H9 (cell line): ENCODE measurements around the gene C19orf85. TPM values are rescaled to one million over a fixed set of nuclear protein-coding genes. Genes with fewer than 3 reads are reported as not detected.

Source experiments
- DNase-seq: peaks from one replicate; pipeline ENCODE4 v3.0.0-alpha.2; 2017
- H2AFZ ChIP-seq: one replicate; pipeline ENCODE4 v1.6.1; 2013; ENCODE audit warnings: mild to moderate bottlenecking, low read length, control low read depth, moderate library complexity
- H2AK5ac ChIP-seq: 2 replicates; pipeline ENCODE4 v1.6.1; 2013; ENCODE audit warnings: low read length, control low read depth, mixed read lengths; ENCODE audit not compliant: insufficient read length
- H2BK120ac ChIP-seq: one replicate; pipeline ENCODE4 v1.6.1; 2013; ENCODE audit warnings: low read depth, mild to moderate bottlenecking, low read length, control low read depth, inconsistent platforms; ENCODE audit not compliant: poor library complexity, severe bottlenecking
- H2BK12ac ChIP-seq: 2 replicates; pipeline ENCODE4 v1.6.1; 2013; ENCODE audit warnings: low read length, control low read depth, mixed read lengths, low read depth; ENCODE audit not compliant: insufficient read length
- H2BK15ac ChIP-seq: 2 replicates; pipeline ENCODE4 v1.6.1; 2013; ENCODE audit warnings: low read depth, low read length, control low read depth
- H2BK20ac ChIP-seq: one replicate; pipeline ENCODE4 v1.6.1; 2013; ENCODE audit warnings: low read depth, mild to moderate bottlenecking, low read length, control low read depth, inconsistent platforms; ENCODE audit not compliant: poor library complexity, severe bottlenecking
- H2BK5ac ChIP-seq: 2 replicates; pipeline ENCODE4 v1.6.1; 2013; ENCODE audit warnings: low read length, control low read depth, mixed read lengths; ENCODE audit not compliant: insufficient read length
- H3K14ac ChIP-seq: 2 replicates; pipeline ENCODE4 v1.6.1; 2013; ENCODE audit warnings: low read length, control low read depth; ENCODE audit not compliant: insufficient read depth
- H3K18ac ChIP-seq: 2 replicates; pipeline ENCODE4 v1.6.1; 2013; ENCODE audit warnings: low read depth, mild to moderate bottlenecking, mixed read lengths, low read length, control low read depth; ENCODE audit not compliant: insufficient read length
- H3K23ac ChIP-seq: 2 replicates; pipeline ENCODE4 v1.6.1; 2013; ENCODE audit warnings: low read length, control low read depth, mixed read lengths, low read depth; ENCODE audit not compliant: insufficient read length
- H3K23me2 ChIP-seq: 2 replicates; pipeline ENCODE4 v1.6.1; 2013; ENCODE audit warnings: low read depth, mild to moderate bottlenecking, mixed read lengths, low read length, control low read depth; ENCODE audit not compliant: insufficient read length, poor library complexity, severe bottlenecking
- H3K27ac ChIP-seq: 2 replicates; pipeline ENCODE4 v1.5.1; 2013; ENCODE audit warnings: low read length, control low read depth, mixed read lengths, low read depth; ENCODE audit not compliant: insufficient read length
- H3K27me3 ChIP-seq: 2 replicates; pipeline ENCODE4 v1.6.1; 2013; ENCODE audit warnings: low read length, control low read depth, inconsistent platforms; ENCODE audit not compliant: insufficient read depth
- H3K4ac ChIP-seq: 2 replicates; pipeline ENCODE4 v1.6.1; 2013; ENCODE audit warnings: low read depth, mild to moderate bottlenecking, control low read depth, inconsistent platforms, low read length, moderate library complexity
- H3K4me1 ChIP-seq: 2 replicates; pipeline ENCODE4 v1.6.1; 2013; ENCODE audit warnings: low read length, control low read depth, inconsistent platforms; ENCODE audit not compliant: insufficient read depth
- H3K4me2 ChIP-seq: 2 replicates; pipeline ENCODE4 v1.6.1; 2013; ENCODE audit warnings: low read length, control low read depth, mixed read lengths; ENCODE audit not compliant: insufficient read length, insufficient read depth
- H3K56ac ChIP-seq: 2 replicates; pipeline ENCODE4 v1.6.1; 2013; ENCODE audit warnings: low read depth, mild to moderate bottlenecking, mixed read lengths, low read length, control low read depth; ENCODE audit not compliant: insufficient read length
- H3K79me1 ChIP-seq: 2 replicates; pipeline ENCODE4 v1.6.1; 2013; ENCODE audit warnings: low read depth, mild to moderate bottlenecking, moderate library complexity, low read length, control low read depth, inconsistent platforms; ENCODE audit not compliant: insufficient read depth, poor library complexity, severe bottlenecking
- H3K79me2 ChIP-seq: 2 replicates; pipeline ENCODE4 v1.6.1; 2013; ENCODE audit warnings: low read length, control low read depth, inconsistent platforms; ENCODE audit not compliant: insufficient read depth
- H3K9ac ChIP-seq: 2 replicates; pipeline ENCODE4 v1.6.1; 2013; ENCODE audit warnings: low read length, control low read depth, mixed read lengths; ENCODE audit not compliant: insufficient read length; ENCODE audit errors: extremely low read depth
- H3K9me3 ChIP-seq: one replicate; pipeline ENCODE4 v1.6.1; 2013; ENCODE audit warnings: low read depth, low read length, inconsistent platforms; ENCODE audit not compliant: control insufficient read depth
- H3T11ph ChIP-seq: one replicate; pipeline ENCODE4 v1.6.1; 2013; ENCODE audit warnings: mild to moderate bottlenecking, low read length, control low read depth, inconsistent platforms
- H4K20me1 ChIP-seq: one replicate; pipeline ENCODE4 v1.6.1; 2013; ENCODE audit not compliant: control insufficient read depth, insufficient read length, insufficient read depth
- H4K5ac ChIP-seq: 2 replicates; pipeline ENCODE4 v1.6.1; 2013; ENCODE audit warnings: low read depth, mild to moderate bottlenecking, mixed read lengths, low read length, control low read depth; ENCODE audit not compliant: insufficient read length
- H4K8ac ChIP-seq: replicated peaks from 2 replicates; pipeline ENCODE4 v1.6.1; 2013; ENCODE audit warnings: low read length, control low read depth, mixed read lengths, low read depth; ENCODE audit not compliant: insufficient read length
- H4K91ac ChIP-seq: 2 replicates; pipeline ENCODE4 v1.6.1; 2013; ENCODE audit warnings: low read depth, mild to moderate bottlenecking, moderate library complexity, mixed read lengths, low read length, control low read depth; ENCODE audit not compliant: insufficient read length
- H3K27ac Mint-ChIP-seq, 3 experiments: 2 replicates in 2 of 3; 3 replicates in 1 of 3; pipeline ENCODE4 v1.8.0; 2020 to 2021; ENCODE audit warnings: mixed read lengths in 3 of 3, mild to moderate bottlenecking in 1 of 3, moderate library complexity in 1 of 3
- H3K27me3 Mint-ChIP-seq: 2 replicates; pipeline ENCODE4 v1.8.0; 2021; ENCODE audit warnings: low read depth, mild to moderate bottlenecking, moderate library complexity, mixed read lengths
- H3K36me3 Mint-ChIP-seq, 3 experiments: 2 replicates in 2 of 3; 3 replicates in 1 of 3; pipeline ENCODE4 v1.8.0; 2020 to 2021; ENCODE audit warnings: low read depth in 3 of 3, mixed read lengths in 3 of 3; ENCODE audit not compliant: insufficient read depth in 1 of 3
- H3K4me1 Mint-ChIP-seq, 2 experiments: 2 replicates each; pipeline ENCODE4 v1.8.0; 2020; ENCODE audit warnings: mixed read lengths in 2 of 2
- H3K4me3 Mint-ChIP-seq, 2 experiments: 2 replicates in 1 of 2; 3 replicates in 1 of 2; pipeline ENCODE4 v1.8.0; 2020 to 2021; ENCODE audit warnings: mild to moderate bottlenecking in 2 of 2, mixed read lengths in 2 of 2, moderate library complexity in 1 of 2
- H3K9me3 Mint-ChIP-seq, 2 experiments: 2 replicates in 1 of 2; 3 replicates in 1 of 2; pipeline ENCODE4 v1.8.0; 2020; ENCODE audit warnings: mild to moderate bottlenecking in 2 of 2, mixed read lengths in 2 of 2, moderate library complexity in 1 of 2
- WGBS: extraction: QIAGEN DNeasy Blood & Tissue Kit; methylation state at CpG from one replicate; pipeline ENCODE4 v1.1.7; 2013; ENCODE audit warnings: missing lambda C conversion rate, low lambda C conversion rate, mixed read lengths; ENCODE audit not compliant: insufficient read length; ENCODE audit errors: extremely low coverage; 5-methylcytosine and 5-hydroxymethylcytosine counted together
- total RNA-seq: library from RNA; stranded (reverse); gene quantifications from 2 replicates; pipeline ENCODE4 v1.2.1, GENCODE V29; 2021
- TF ChIP-seq, protein P1 (sequence below): fragments of 200-600 bp; sonication (generic); conservative IDR thresholded peaks from 3 replicates; pipeline ENCODE4 v1.8.0; 2021; ENCODE audit warnings: antibody characterized with exemption, mild to moderate bottlenecking

The C19orf85 gene
- total RNA-seq, 1 experiment from 2014 or later: 1.2 TPM

DNA sequence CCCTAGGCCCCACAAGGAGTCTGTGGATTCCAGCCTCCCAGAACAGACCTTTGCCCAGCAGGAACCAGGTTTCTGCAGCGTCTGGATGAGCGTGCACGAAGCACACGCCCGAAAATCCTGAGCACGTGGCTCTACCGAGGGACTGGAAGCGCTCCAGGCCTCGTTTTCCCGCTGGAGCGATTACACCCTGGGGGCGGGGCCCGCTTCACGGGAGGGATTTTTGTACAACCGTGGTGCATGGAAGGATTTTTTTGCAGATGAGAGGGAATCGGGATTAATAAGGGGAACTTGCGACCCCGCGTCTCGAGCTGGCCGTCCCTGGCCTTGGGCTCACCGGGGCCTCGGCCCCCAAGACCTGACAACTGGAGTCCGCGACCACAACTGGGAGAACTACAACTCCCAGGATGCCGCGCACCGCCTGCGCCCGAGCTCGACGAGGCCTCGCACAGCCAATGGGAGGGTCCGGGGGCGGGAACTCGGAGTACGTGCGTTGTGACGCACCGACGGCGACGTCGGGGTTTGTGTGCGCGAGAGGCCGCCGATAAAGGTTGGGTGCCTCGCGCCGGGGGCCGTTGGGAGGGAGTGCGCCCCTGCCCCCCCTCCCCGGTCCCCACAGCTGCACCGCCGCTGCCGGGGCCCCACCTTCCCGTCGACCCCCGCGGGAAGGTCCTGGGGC lies 11.7 kb upstream of the C19orf85 start, which contains the start of gene ZNF628:
Gene ZNF628, plus strand, starts transcription at position 518 of the 676 bp plus-strand sequence. CDS start 3,294 bp downstream, outside the sequence.
- H3K14ac ChIP-seq: peak within 1 kb of the TSS; percentile 80; the same call in 1 of the 2 replicates
- no peak within 1 kb of the TSS for H2BK20ac ChIP-seq
- no peaks in the 10 kb centered on the region for H3K27me3 ChIP-seq
- Mint-ChIP-seq H3K4me3 (peak within 1 kb of the TSS; percentile 85 to 93), H3K27me3 (peaks cover 2% of the 10 kb centered on the region; the same call in 1 of the 2 replicates), H3K4me1 (peaks cover 27 to 57% of the 10 kb centered on the region in 2 experiments), H3K9me3 (no peaks in the 10 kb centered on the region), H3K27ac (peak within 1 kb of the TSS; percentile 90 to 98 (median 90); a peak in 5 of 7 replicates), H3K36me3 (peaks cover 0 to 16% (median 2%) of the 10 kb centered on the region in 3 experiments; a peak in 5 of 7 replicates)
- H3K9ac ChIP-seq: peak within 1 kb of the TSS; percentile 63
- no peak within 1 kb of the TSS for H2BK12ac ChIP-seq
- no peak within 1 kb of the TSS for H2BK15ac ChIP-seq
- H3K79me1 ChIP-seq: no peaks in the 10 kb centered on the region
- TF ChIP-seq, protein P1, sequence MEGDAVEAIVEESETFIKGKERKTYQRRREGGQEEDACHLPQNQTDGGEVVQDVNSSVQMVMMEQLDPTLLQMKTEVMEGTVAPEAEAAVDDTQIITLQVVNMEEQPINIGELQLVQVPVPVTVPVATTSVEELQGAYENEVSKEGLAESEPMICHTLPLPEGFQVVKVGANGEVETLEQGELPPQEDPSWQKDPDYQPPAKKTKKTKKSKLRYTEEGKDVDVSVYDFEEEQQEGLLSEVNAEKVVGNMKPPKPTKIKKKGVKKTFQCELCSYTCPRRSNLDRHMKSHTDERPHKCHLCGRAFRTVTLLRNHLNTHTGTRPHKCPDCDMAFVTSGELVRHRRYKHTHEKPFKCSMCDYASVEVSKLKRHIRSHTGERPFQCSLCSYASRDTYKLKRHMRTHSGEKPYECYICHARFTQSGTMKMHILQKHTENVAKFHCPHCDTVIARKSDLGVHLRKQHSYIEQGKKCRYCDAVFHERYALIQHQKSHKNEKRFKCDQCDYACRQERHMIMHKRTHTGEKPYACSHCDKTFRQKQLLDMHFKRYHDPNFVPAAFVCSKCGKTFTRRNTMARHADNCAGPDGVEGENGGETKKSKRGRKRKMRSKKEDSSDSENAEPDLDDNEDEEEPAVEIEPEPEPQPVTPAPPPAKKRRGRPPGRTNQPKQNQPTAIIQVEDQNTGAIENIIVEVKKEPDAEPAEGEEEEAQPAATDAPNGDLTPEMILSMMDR: no peak
- H3K4ac ChIP-seq: no peak within 1 kb of the TSS
- H2BK5ac ChIP-seq: no peak within 1 kb of the TSS
- peak within 1 kb of the TSS; percentile 63 for H3K4me2 ChIP-seq
- no peaks in the 10 kb centered on the region for H3K4me1 ChIP-seq
- no peaks in the 10 kb centered on the region for H3K79me2 ChIP-seq
- no peak within 1 kb of the TSS for H2BK120ac ChIP-seq
- no CpG with 5 or more reads among the region's 61 CpGs for WGBS
- no peak within 1 kb of the TSS for H4K5ac ChIP-seq
- H3K18ac ChIP-seq: peak within 1 kb of the TSS; percentile 83
- H4K8ac ChIP-seq: no peak within 1 kb of the TSS
- H3K23ac ChIP-seq: no peak within 1 kb of the TSS
- H3K27ac ChIP-seq: no peak within 1 kb of the TSS
- H2AK5ac ChIP-seq: no peak within 1 kb of the TSS
- H3K23me2 ChIP-seq: peaks cover 5% of the 10 kb centered on the region
- no peak within 1 kb of the TSS for H3K56ac ChIP-seq
- H3T11ph ChIP-seq: no peak within 1 kb of the TSS
- H4K91ac ChIP-seq: no peak within 1 kb of the TSS
- no peaks in the 10 kb centered on the region for H3K9me3 ChIP-seq
- peak; percentile 99 for DNase-seq
- H2AFZ ChIP-seq: peak within 1 kb of the TSS; percentile 84
- no peaks in the 10 kb centered on the region for H4K20me1 ChIP-seq
